Stimulated activated CD8-positive, alpha-beta memory T cell treated with anti-CD3 and anti-CD28 coated beads, Interleukin-12 subunit alpha, Interleukin-12 subunit beta, amount 100 ng/mL, for 4 hours (primary cell): ENCODE results near the gene SULT1B1.
"Not testable (repeated sequence)": the region's sequence is repeated elsewhere in the genome, so short reads cannot be mapped to it uniquely, and the experiment has no call there.

Source experiments
- DNase-seq: peaks from one replicate; pipeline ENCODE4 v3.0.0-alpha.2; 2020; ENCODE audit warnings: low read depth

SULT1B1 gene

GRCh38 chr4:69760455-69760854, at the start of gene SULT1B1:
Gene SULT1B1 (minus strand): TSS chr4:69760620. CDS start chr4:69755217, 5,403 bp downstream.
- DNase-seq = no peak

- no peak for DNase-seq
Measured at GRCh38 chr4:69800599-69800998, 40.2 kb upstream of the SULT1B1 start.

DNA sequence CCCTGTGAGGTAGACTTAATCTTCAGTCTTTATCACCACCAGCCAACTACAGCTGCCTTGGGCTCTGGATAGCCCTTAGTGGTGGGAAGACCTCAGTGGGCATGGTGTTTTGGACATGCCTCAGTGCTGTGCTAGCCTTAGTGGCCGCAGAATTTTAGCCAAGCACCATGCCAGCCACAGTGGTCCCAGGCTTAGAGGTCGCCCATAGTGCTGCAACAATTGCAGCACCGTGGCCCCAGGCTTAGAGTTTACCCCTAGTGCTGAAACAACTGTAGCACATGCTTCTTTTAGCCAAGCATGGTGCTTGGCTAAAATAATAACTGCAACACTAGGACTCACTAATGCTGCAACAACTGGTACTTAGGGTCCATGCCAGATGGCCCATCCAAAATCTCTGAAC, 38.9 kb upstream of the SULT1B1 start:
- DNase-seq = no peak

DNA sequence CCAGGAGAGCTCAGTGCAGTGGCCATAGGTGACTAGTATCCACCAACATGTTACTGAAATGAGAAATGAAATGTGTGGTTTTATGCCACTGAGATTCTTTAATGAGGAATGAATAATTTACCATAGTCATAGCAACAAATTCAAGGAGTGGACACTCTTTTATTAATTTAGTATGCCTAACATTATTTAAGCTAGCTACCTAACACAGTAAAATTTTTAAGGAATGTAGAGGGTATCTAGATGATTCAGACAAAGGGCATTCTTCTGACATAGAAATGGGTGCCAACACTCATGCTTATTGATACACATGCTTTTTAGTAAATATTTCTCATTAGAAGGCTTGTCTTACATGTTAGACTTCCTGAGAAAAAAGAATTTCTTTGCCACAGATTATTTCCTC, 33.3 kb upstream of the SULT1B1 start:
- no peak for DNase-seq

DNA sequence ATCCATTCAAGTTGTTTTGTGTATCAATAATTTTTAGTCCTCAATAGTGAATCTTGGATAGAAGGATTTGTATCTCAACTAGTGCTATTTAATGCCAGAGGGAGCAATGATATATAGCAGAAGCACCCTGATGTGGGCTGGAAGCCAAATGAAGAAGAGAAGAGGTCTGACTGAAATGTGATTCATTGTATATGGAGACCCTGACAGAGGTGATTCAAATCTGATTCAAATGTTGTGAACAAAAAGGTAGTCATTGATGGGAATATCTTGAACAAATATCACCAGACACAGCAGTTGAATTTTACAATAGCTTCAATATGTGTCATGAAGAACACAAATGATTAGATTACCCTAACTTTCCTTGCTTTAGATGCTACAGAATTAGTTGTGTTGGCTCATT, 27.5 kb upstream of the SULT1B1 start:
- DNase-seq = no peak

DNA sequence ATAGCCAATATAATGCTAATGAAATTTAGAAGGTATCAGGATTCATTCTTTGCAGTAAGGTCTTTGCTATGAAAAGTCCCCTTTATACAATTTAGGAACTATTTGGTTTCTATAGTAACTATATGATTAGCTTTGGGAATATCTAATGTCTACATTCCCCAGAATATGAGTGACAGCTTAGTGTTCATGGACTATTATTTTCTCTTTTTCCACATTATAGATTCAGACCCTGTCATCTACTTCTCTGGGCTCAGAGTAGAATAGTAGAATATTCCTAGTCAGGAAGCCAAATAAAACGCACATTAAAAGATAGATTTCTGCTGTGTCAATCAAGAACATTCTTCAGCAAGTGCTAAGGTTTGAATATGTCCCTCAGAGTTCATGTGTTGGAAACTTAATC, 26.1 kb upstream of the SULT1B1 start:
- no peak for DNase-seq

- no peak for DNase-seq
Measured at GRCh38 chr4:69785211-69785831, 24.9 kb upstream of the SULT1B1 start.

- DNase-seq = no peak
Measured at GRCh38 chr4:69782651-69783310, 22.4 kb upstream of the SULT1B1 start.

DNA sequence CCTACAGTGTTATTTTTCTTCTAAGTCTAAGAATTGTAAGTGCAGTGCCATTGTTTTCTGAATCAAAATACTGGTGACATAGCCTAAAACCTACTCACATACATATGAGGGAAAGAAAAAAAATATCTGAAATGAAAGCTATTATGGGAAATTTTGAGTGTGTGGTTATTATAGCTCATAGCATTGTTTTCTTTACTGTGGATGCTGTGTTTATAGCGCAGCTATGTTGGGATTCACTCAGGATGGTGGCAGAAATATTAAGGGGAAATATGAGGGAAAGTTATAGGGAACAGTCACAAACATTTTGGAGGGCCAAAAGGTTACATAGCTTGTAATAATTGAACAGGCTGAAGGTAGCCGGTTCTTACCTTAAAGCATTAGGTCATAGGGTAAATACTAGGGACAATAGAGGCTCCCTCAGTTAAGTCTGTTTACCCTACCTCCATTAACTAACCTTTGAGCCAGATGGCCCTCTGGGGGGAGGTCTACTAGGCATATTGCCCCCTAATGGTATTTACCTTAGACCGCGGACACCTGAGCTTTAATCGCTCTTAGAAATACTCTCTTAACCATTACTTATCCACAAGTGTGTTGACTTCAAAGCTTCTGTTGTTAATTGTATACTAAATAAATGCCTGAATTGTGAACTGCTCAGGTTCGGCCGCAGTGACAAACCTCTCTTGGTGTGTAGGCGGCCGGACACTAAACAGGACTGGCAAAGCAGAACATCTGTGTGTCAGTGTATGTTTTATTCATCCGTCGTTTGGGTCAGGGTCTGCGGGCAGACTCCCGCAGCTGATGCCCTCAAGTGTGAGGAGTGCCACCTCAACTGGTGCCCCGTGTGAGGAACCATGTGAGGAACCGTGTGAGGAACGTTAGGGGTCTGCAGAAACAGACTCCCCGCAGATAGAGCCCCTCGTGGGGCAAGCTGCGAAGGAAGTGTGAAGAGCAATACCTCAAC, 21.3 kb upstream of the SULT1B1 start:
- no peak for DNase-seq

DNA sequence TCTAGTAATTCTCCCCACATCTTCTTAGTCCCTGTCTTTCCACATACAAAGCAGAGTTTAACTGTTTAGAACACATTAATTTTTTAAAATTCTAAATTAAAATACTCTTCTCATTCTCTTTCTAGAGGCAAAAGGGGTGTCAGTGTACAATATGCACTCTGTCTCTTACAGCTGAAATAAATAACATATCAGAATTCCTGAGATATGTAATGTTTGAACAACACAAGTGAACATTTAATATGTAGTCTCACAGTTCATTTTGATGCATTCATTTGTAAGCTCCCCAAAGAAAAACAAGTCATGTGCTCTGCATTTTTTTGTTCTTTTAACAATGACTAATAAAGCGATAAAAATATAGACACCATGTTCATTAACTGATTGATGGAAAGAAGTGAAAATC, 19.7 kb upstream of the SULT1B1 start:
- DNase-seq = no peak

- no peak for DNase-seq
Measured at GRCh38 chr4:69776696-69777095, 16.3 kb upstream of the SULT1B1 start.

- no peak for DNase-seq
Measured at GRCh38 chr4:69775321-69775867, 15.0 kb upstream of the SULT1B1 start.

DNA sequence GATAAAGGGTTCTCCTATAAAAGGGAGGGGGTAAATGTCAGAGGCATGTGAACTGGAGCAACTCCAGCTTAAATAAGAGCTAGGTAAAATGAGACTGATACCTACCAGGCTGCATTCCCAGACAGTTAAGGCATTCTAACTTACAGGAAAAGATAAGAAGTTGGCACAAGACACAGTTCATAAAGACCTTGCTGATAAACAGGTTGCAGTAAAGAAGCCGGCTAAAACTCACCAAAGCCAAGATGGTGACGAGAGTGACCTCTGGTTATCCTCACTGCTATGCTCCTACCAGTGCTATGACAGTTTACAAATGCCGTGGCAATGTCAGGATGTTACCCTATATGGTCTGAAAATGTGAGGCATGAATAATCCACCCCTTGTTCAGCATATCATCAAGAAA, 13.1 kb upstream of the SULT1B1 start:
- no peak for DNase-seq

- DNase-seq = not testable (repeated sequence)
Measured at GRCh38 chr4:69768554-69768953, 8.1 kb upstream of the SULT1B1 start.

GRCh38 chr4:69765751-69766150, 5.3 kb upstream of the SULT1B1 start:
- DNase-seq = no peak

DNA sequence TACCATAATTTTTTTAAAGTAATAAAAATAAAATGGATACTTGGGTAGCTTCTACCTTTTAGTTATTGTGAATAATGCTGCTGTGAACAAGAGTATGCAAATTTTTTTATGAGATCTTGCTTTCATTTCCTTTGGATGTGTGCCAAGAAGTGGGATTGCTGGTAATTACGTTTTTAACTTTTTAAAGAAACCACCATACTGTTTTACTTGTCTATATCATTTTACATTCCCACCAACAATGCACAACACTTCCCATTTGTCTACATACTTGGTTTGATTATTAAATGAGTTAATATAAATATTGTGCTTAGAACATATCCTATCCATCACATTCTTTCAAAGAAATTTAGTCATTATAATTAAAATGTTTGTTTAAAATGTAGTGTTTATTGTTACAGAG, 3.9 kb upstream of the SULT1B1 start:
- DNase-seq = no peak

- no peak for DNase-seq
Measured at GRCh38 chr4:69763233-69763632, 2.8 kb upstream of the SULT1B1 start.

DNA sequence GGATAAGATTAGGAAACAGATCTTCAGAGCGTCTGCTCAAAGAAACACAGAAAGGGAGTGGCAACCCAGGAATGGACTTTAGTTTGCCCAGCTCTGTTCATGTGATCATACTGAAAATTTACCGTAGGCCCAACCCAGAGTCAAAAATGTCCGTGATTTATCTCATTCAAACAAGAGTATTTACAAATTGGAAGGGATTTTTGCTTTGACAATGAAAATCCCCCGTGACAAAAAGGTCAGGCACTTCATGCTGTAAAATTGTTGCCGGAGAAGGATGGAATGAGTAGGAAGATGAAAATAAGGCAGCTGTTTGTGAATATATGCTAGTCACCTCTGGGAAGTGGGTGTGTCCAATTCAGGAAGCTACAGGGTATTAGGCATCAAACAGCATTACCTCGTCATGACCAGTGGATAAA, 1.2 kb downstream of the SULT1B1 start:
- DNase-seq = no peak

DNA sequence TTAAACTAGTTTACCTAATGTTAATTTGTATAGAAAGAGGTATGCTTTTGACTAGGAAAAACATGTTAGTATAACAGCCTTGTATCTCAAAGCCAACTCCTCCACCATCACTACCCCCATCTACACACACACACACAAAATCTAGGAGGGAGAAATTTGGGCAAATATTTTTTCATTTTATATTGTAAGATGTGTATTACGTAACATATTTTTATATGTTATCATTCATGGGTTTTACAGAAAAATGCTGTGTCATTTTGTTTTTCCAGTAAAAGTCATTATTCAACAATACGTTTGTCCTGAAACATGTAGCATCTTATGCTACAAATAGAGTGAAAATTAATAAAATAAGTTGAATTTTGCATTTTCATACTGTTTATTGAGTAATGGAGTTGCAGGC, 3.0 kb downstream of the SULT1B1 start:
- DNase-seq = no peak

GRCh38 chr4:69754926-69755580, 5.4 kb downstream of the SULT1B1 start:
- no peak for DNase-seq

DNA sequence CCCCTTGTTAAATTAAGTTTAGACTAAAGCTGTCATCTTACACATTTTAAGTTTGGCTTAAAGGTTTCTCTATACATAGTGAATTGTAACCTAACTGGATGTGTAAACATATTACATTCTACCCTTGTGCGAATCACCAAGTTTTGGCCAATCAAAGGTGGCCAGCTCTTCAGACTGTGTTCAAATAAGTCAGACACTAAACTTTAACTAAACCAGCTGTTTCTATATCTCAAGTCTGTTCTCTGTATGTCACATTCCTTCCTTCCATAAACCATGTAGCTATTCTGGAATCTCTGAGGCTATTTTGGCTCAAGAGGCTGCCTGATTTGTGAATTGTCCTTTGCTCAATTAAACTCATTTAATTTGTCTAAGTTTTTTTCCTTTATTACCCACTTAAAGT, 6.7 kb downstream of the SULT1B1 start:
- no peak for DNase-seq

GRCh38 chr4:69750346-69750745, 10.1 kb downstream of the SULT1B1 start:
- DNase-seq = no peak
